ENCODE data around the gene CZIB. TPM values are rescaled to one million over a fixed set of nuclear protein-coding genes. Genes with fewer than 3 reads are reported as not detected.
A peak's percentile ranks its signal among the peaks of the same experiment; 100 is the strongest.

CZIB gene
- total and polyA plus RNA-seq, 2 of the 13 experiments (the other 11 are each of a cell fraction or from before 2014, with no cell fraction given): 49.2 to 67.0 TPM

DNA sequence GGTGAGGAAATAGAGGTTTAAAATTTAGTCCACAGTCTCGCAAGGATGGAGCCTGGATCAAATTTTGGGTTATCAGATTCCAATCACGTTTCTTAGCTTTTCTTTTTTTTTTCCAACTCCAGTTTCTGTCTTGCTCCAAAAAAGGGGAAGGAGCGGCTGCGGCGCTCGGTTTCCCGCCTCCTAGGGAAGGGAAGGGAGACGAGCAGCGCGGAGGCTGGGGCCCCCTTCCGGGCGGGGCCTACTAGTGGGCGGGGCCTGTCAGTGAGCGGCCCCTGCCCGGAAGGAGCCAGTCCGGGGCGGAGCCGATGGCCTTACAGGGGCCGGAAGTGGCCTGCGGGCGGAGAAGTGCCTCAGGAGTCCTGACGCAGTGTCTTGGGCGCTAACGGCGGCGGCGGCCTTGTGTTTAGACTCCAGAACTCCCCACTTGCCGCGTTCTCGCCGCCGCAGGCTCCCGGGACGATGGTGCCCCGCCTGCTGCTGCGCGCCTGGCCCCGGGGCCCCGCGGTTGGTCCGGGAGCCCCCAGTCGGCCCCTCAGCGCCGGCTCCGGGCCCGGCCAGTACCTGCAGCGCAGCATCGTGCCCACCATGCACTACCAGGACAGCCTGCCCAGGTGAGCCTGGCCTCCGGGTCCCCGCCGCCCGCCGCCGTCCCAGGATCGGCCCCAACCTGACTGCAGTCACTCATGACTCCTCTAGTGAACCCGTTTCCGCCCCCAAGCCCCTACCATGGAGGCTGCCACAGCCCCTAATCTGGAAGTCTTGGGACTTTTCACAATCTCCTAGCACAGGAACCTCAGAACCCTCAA is 23.7 kb downstream of the CZIB start, which contains the start of gene CPT2 (continued):
- TF ChIP-seq HDAC6 (IDR thresholded peaks at IDR 0.05; ENCODE audit: low read depth, low read length) (no peak), MTA1 (CRISPR knock-in tag; IDR thresholded peaks at IDR 0.05; ENCODE audit: borderline replicate concordance) (no peak), MAF1 (CRISPR knock-in tag; IDR thresholded peaks at IDR 0.05; ENCODE audit: borderline replicate concordance) (no peak), KLF15 (CRISPR knock-in tag; IDR thresholded peaks at IDR 0.05; ENCODE audit: borderline replicate concordance) (no peak), TCF12 (IDR thresholded peaks at IDR 0.05) (no peak), TCF12 (CRISPR knock-in tag; IDR thresholded peaks at IDR 0.05) (no peak), ZNF558 (CRISPR knock-in tag; IDR thresholded peaks at IDR 0.05; ENCODE audit: borderline replicate concordance) (no peak), CREB1 (IDR thresholded peaks at IDR 0.05) (no peak), CREB1 (CRISPR knock-in tag; IDR thresholded peaks at IDR 0.05) (peak; percentile 77; the same call in 1 of the 2 replicates), NCOR1 (IDR thresholded peaks at IDR 0.05; ENCODE audit: borderline replicate concordance, low read length) (peak; percentile 54), GPN1 (CRISPR knock-in tag; IDR thresholded peaks at IDR 0.05; ENCODE audit: borderline replicate concordance) (no peak), ZNF616 (CRISPR knock-in tag; IDR thresholded peaks at IDR 0.05; ENCODE audit: low read depth) (0 out of 2 replicates have a peak, but pooled peaks have one; percentile 46), JDP2 (CRISPR knock-in tag; IDR thresholded peaks at IDR 0.05; ENCODE audit: borderline replicate concordance) (no peak), ZFP1 (CRISPR knock-in tag; IDR thresholded peaks at IDR 0.05) (no peak; the same call in 1 of the 2 replicates), ARNTL (CRISPR knock-in tag; IDR thresholded peaks at IDR 0.05) (no peak), ZFY (CRISPR knock-in tag; IDR thresholded peaks at IDR 0.05) (peak; percentile 90), ZNF274 (CRISPR knock-in tag; IDR thresholded peaks at IDR 0.05) (no peak), ZC3H4 (CRISPR knock-in tag; IDR thresholded peaks at IDR 0.05; ENCODE audit: borderline replicate concordance) (no peak), ZBTB7B (CRISPR knock-in tag; IDR thresholded peaks at IDR 0.05) (no peak)
- TF ChIP-seq, protein P1, sequence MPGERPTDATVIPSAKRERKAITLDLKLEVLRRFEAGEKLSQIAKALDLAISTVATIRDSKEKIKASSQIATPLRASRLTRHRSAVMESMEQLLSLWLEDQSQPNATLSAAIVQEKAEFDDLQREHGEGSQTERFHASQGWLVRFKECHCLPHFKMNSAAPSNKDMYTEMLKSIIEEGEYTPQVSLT (CRISPR knock-in tag; IDR thresholded peaks at IDR 0.05; ENCODE audit: borderline replicate concordance, low read depth): no peak
- TF ChIP-seq, protein P2, sequence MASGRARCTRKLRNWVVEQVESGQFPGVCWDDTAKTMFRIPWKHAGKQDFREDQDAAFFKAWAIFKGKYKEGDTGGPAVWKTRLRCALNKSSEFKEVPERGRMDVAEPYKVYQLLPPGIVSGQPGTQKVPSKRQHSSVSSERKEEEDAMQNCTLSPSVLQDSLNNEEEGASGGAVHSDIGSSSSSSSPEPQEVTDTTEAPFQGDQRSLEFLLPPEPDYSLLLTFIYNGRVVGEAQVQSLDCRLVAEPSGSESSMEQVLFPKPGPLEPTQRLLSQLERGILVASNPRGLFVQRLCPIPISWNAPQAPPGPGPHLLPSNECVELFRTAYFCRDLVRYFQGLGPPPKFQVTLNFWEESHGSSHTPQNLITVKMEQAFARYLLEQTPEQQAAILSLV (CRISPR knock-in tag; IDR thresholded peaks at IDR 0.05; ENCODE audit: borderline replicate concordance): no peak; the same call in 1 of the 2 replicates
- TF ChIP-seq, protein P3, sequence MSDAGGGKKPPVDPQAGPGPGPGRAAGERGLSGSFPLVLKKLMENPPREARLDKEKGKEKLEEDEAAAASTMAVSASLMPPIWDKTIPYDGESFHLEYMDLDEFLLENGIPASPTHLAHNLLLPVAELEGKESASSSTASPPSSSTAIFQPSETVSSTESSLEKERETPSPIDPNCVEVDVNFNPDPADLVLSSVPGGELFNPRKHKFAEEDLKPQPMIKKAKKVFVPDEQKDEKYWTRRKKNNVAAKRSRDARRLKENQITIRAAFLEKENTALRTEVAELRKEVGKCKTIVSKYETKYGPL (CRISPR knock-in tag; IDR thresholded peaks at IDR 0.05): no peak
- TF ChIP-seq, protein P4, sequence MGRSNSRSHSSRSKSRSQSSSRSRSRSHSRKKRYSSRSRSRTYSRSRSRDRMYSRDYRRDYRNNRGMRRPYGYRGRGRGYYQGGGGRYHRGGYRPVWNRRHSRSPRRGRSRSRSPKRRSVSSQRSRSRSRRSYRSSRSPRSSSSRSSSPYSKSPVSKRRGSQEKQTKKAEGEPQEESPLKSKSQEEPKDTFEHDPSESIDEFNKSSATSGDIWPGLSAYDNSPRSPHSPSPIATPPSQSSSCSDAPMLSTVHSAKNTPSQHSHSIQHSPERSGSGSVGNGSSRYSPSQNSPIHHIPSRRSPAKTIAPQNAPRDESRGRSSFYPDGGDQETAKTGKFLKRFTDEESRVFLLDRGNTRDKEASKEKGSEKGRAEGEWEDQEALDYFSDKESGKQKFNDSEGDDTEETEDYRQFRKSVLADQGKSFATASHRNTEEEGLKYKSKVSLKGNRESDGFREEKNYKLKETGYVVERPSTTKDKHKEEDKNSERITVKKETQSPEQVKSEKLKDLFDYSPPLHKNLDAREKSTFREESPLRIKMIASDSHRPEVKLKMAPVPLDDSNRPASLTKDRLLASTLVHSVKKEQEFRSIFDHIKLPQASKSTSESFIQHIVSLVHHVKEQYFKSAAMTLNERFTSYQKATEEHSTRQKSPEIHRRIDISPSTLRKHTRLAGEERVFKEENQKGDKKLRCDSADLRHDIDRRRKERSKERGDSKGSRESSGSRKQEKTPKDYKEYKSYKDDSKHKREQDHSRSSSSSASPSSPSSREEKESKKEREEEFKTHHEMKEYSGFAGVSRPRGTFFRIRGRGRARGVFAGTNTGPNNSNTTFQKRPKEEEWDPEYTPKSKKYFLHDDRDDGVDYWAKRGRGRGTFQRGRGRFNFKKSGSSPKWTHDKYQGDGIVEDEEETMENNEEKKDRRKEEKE (IDR thresholded peaks at IDR 0.05): no peak
- TF ChIP-seq, protein P5, sequence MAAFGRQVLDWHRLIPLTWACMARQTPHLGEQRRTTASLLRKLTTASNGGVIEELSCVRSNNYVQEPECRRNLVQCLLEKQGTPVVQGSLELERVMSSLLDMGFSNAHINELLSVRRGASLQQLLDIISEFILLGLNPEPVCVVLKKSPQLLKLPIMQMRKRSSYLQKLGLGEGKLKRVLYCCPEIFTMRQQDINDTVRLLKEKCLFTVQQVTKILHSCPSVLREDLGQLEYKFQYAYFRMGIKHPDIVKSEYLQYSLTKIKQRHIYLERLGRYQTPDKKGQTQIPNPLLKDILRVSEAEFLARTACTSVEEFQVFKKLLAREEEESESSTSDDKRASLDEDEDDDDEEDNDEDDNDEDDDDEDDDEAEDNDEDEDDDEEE (CRISPR knock-in tag; IDR thresholded peaks at IDR 0.05): no peak
- TF ChIP-seq, protein P6, sequence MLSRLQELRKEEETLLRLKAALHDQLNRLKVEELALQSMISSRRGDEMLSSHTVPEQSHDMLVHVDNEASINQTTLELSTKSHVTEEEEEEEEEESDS (CRISPR knock-in tag; IDR thresholded peaks at IDR 0.05; ENCODE audit: borderline replicate concordance): no peak; the same call in 1 of the 2 replicates

Measured in HepG2 (cell line).